Stimulated activated CD4-positive, alpha-beta T cell treated with anti-CD3 and anti-CD28 coated beads, Interleukin-12 subunit alpha, Interleukin-12 subunit beta, amount 100 ng/mL, for 4 hours (primary cell): ENCODE data around the gene RCN1.
"Not testable (repeated sequence)": the region's sequence is repeated elsewhere in the genome, so short reads cannot be mapped to it uniquely, and the experiment has no call there.

ENCODE experiments used
- DNase-seq: peaks from one replicate; pipeline ENCODE4 v3.0.0-alpha.2; 2020

Gene RCN1

GRCh38 chr11:32080361-32080980 is 10.4 kb upstream of the RCN1 start:
- DNase-seq: no peak

GRCh38 chr11:32081129-32081641 is 9.7 kb upstream of the RCN1 start:
- no peak for DNase-seq

GRCh38 chr11:32081901-32082300 is 9.0 kb upstream of the RCN1 start:
- no peak for DNase-seq

GRCh38 chr11:32082346-32082986 is 8.4 kb upstream of the RCN1 start:
- no peak for DNase-seq

- no peak for DNase-seq
These were observed 3.3 kb upstream of the RCN1 start for GRCh38 chr11:32087597-32087996.

GRCh38 chr11:32088117-32088941 is 2.5 kb upstream of the RCN1 start:
- DNase-seq: no peak

GRCh38 chr11:32092581-32093170 is 1.8 kb downstream of the RCN1 start:
- no peak for DNase-seq

GRCh38 chr11:32094923-32095322 is 4.0 kb downstream of the RCN1 start:
- DNase-seq: no peak

- DNase-seq: no peak
These were observed 7.4 kb downstream of the RCN1 start for GRCh38 chr11:32098142-32098903.

- DNase-seq: no peak
These were observed 8.6 kb downstream of the RCN1 start for GRCh38 chr11:32099516-32099915.

- no peak for DNase-seq
These were observed 9.6 kb downstream of the RCN1 start for GRCh38 chr11:32100495-32100894.

- DNase-seq: no peak
These were observed 10.9 kb downstream of the RCN1 start for GRCh38 chr11:32101791-32102190.

GRCh38 chr11:32103121-32103719 is 12.3 kb downstream of the RCN1 start:
- DNase-seq: not testable (repeated sequence)

GRCh38 chr11:32103941-32104340 is 13.1 kb downstream of the RCN1 start:
- no peak for DNase-seq

- no peak for DNase-seq
These were observed 15.1 kb downstream of the RCN1 start for GRCh38 chr11:32105871-32106560.

- no peak for DNase-seq
These were observed 16.8 kb downstream of the RCN1 start for GRCh38 chr11:32107647-32108046.

- DNase-seq: no peak
These were observed 17.7 kb downstream of the RCN1 start for GRCh38 chr11:32108576-32108975.

- DNase-seq: no peak
These were observed 18.3 kb downstream of the RCN1 start for GRCh38 chr11:32109138-32109537.

- no peak for DNase-seq
These were observed 18.7 kb downstream of the RCN1 start for GRCh38 chr11:32109592-32109991.

GRCh38 chr11:32110795-32111194 is 19.9 kb downstream of the RCN1 start:
- DNase-seq: no peak

- no peak for DNase-seq
These were observed 22.5 kb downstream of the RCN1 start for GRCh38 chr11:32113200-32113919.
